ENCODE data around the gene TCEAL6. TPM values are rescaled to one million over a fixed set of nuclear protein-coding genes. Genes with fewer than 3 reads are reported as not detected.
"Not testable (repeated sequence)": the region's sequence is repeated elsewhere in the genome, so short reads cannot be mapped to it uniquely, and the experiment has no call there.

TCEAL6 gene
- not detected in 2 replicates for total RNA-seq (2014; rRNA removed; shearing (Covaris generic); ENCODE audit: low replicate concordance)

DNA sequence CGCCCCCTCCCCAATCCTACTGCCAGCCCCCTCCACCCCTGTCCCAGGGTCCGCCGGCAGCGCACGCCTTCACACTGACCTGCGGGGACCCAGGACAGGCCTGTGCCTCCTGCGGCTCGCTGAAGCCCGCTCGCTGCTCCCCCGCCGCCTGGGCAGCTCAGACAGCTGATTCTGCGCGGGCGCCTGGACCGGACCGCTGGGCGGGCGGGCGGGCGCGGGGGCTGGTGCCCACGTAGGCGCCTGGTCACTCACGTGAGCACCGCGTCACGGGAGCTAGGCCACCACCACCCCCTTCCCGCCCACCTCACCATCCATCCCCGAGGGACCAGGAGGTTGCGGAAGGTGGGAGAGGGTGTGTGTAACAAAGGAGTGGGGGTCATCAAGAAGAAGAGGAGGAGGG is at the start of gene TCEAL6:
Gene TCEAL6 (minus strand): TSS at position 208 of the 400 bp plus-strand sequence.
- DNase-seq (ENCODE audit: low read depth); in situ Hi-C loops (cut with HindIII; ENCODE audit: low pct_unique_long_range_greater_than_20kb, low sequenced_read_pairs): not testable (repeated sequence)

GRCh38 chrX:102185967-102186720 is 43.9 kb upstream of the TCEAL6 start:
- DNase-seq (ENCODE audit: low read depth) = no peak
- in situ Hi-C loops (cut with HindIII; ENCODE audit: low pct_unique_long_range_greater_than_20kb, low sequenced_read_pairs) = no loop called here

DNA sequence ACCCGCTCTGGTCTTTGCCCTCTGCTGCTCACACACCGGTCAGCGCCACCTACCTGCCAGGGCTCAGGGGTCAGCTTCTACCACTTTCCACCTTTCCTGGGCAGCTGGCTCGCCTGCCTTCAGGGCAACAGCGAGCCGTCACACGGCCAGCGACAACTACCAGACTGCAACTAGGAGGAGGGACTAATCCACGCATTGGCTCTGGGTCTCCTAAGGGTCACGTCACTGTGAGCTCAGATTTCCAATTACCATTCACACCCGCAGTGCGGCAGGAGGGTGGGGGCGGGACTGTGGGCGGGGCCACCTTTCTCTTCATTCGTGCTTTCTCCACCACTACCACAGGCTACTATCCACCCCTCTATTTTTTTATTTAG is 13.5 kb upstream of the TCEAL6 start, which contains the start of gene BEX5:
Gene BEX5 (minus strand): TSS at position 172 of the 374 bp plus-strand sequence. CDS start 1,712 bp downstream, outside the sequence.
- in situ Hi-C loops (cut with HindIII; ENCODE audit: low pct_unique_long_range_greater_than_20kb, low sequenced_read_pairs) = no loop called here
- peak; percentile 52 for DNase-seq (ENCODE audit: low read depth)

GRCh38 chrX:102154900-102155805 is 12.9 kb upstream of the TCEAL6 start:
- no peak for DNase-seq (ENCODE audit: low read depth)
- in situ Hi-C loops (cut with HindIII; ENCODE audit: low pct_unique_long_range_greater_than_20kb, low sequenced_read_pairs) = no loop called here

DNA sequence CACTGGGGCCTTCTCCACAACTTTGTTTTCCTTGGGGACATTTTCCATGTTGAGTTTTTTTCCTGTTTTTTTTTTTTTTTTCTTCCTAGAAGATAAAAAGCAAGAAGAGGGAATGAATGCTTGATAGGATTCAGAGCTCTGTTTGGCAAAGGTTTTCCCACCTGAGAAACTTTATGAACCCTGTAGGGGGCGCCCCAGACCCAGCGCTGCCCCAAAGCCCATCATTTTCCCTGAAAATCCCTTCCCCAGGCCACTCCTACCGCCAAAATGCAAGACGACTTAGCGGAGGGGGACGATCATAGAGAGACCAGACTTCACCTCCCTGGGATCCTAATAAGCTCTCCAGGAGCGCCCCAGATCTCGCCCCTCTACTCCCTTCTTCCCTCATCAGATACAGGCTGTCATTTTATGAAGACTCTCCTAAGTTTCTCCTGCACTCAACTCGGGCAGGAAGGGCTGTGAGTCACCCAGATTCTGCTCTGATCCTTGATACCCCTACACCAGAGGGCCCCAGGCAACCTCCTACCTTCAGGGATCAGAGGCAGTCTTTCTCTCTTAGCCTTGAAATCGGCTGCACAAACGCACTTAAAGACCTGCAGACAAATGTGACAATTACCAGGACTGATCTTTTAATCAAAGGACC is 12.1 kb upstream of the TCEAL6 start:
- in situ Hi-C loops (cut with HindIII; ENCODE audit: low pct_unique_long_range_greater_than_20kb, low sequenced_read_pairs) = no loop called here
- DNase-seq (ENCODE audit: low read depth) = no peak

- DNase-seq (ENCODE audit: low read depth); in situ Hi-C loops (cut with HindIII; ENCODE audit: low pct_unique_long_range_greater_than_20kb, low sequenced_read_pairs): not testable (repeated sequence)
These were observed 650 bp downstream of the TCEAL6 start for GRCh38 chrX:102141631-102142030.

GRCh38 chrX:102140876-102141275 is 1.4 kb downstream of the TCEAL6 start:
- DNase-seq (ENCODE audit: low read depth); in situ Hi-C loops (cut with HindIII; ENCODE audit: low pct_unique_long_range_greater_than_20kb, low sequenced_read_pairs): not testable (repeated sequence)

DNA sequence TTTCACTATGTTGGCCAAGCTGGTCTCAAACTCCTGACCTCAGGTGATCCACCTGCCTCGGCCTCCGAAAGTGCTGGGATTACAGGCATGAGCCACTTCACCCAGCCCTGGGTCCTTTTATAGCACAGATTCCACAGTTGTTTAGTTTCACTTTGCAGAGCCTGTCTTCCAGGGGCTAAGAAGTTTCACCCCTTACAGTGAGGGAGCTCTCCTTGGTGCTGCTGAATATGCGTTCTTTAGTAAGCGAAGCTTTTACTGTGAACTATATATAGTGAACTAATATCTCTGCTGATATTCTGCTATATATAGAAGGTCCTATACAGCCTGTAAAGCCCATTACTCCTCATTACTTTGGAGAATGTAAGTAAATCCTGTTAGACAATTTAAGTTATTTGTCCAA is 4.2 kb downstream of the TCEAL6 start:
- in situ Hi-C loops (cut with HindIII; ENCODE audit: low pct_unique_long_range_greater_than_20kb, low sequenced_read_pairs) = no loop called here
- no peak for DNase-seq (ENCODE audit: low read depth)

GRCh38 chrX:102129473-102129872 is 12.8 kb downstream of the TCEAL6 start:
- peak; percentile 0 for DNase-seq (ENCODE audit: low read depth)
- in situ Hi-C loops (cut with HindIII; ENCODE audit: low pct_unique_long_range_greater_than_20kb, low sequenced_read_pairs) = no loop called here

GRCh38 chrX:102126863-102127262 is 15.4 kb downstream of the TCEAL6 start:
- no peak for DNase-seq (ENCODE audit: low read depth)
- in situ Hi-C loops (cut with HindIII; ENCODE audit: low pct_unique_long_range_greater_than_20kb, low sequenced_read_pairs) = no loop called here

- in situ Hi-C loops (cut with HindIII; ENCODE audit: low pct_unique_long_range_greater_than_20kb, low sequenced_read_pairs); DNase-seq (ENCODE audit: low read depth): not testable (repeated sequence)
These were observed 16.0 kb downstream of the TCEAL6 start for GRCh38 chrX:102126080-102126818.

DNA sequence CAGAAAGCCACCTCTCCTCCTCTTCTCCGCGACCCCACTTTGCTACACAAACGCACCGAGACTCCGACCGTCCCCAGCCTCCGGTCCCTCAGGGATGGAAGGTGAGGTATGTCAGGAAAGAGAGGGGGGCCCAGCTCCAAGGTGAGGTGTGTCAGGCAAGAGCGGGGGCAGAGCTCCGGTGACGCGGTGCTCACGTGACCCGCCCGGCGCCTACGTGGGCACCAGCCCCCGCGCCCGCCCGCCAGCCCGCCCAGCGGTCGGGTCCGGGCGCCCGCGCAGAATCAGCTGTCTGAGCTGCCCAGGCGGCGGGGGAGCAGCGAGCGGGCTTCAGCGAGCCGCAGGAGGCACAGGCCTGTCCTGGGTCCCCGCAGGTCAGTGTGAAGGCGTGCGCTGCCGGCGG is 16.8 kb downstream of the TCEAL6 start, which contains the start of gene TCEAL2:
Gene TCEAL2 (plus strand): TSS at position 244 of the 400 bp plus-strand sequence. CDS start 1,152 bp downstream, outside the sequence.
- in situ Hi-C loops (cut with HindIII; ENCODE audit: low pct_unique_long_range_greater_than_20kb, low sequenced_read_pairs) = not testable (repeated sequence)

GRCh38 chrX:102125014-102125413 is 17.3 kb downstream of the TCEAL6 start:
- in situ Hi-C loops (cut with HindIII; ENCODE audit: low pct_unique_long_range_greater_than_20kb, low sequenced_read_pairs); DNase-seq (ENCODE audit: low read depth): not testable (repeated sequence)

More for the DNA sequence above, 16.8 kb downstream of the TCEAL6 start, which contains the start of gene TCEAL2:
- DNase-seq (ENCODE audit: low read depth) = not testable (repeated sequence)

DNA sequence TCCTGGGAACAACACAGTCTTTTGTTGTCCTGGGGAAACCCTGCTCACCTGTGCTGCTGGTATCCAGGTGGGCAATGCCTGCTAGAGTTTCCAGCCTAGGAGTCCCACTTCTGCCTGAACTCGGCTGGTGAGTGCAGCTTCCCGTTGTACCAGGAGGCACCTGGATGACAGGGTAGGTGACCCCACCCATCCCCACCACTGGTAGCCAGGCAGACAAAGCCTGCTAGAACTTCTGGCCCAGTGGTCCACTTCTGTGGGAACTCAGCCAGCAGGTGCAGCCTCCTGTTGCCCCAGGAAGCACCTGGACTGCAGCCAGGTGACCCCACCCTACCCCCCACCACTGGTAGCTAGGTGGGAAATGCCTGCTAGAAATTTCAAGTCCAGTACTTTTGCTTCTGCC is 26.5 kb downstream of the TCEAL6 start:
- DNase-seq (ENCODE audit: low read depth) = no peak
- in situ Hi-C loops (cut with HindIII; ENCODE audit: low pct_unique_long_range_greater_than_20kb, low sequenced_read_pairs) = no loop called here

DNA sequence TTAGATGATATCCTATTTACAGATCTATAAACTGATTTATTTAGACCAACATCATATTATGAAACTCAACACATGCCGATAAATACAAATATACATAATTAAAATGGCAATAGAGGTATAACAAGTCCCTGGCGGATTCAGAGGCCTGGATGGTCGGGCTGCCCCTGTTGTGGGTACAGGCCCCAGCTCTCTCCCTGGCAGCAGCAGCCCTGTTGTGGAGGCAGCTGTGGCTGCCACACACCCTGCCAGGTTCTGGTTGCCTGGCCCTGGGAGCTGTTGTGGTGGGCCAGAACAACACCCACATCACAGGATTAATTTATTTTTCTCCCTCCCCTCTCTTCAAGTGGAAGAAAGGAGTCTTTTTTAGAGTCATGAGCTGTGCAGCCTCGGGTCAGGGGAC is 28.9 kb downstream of the TCEAL6 start:
- DNase-seq (ENCODE audit: low read depth) = no peak
- in situ Hi-C loops (cut with HindIII; ENCODE audit: low pct_unique_long_range_greater_than_20kb, low sequenced_read_pairs) = no loop called here
